HG03097 (cell line): Measurements from ENCODE around the gene KRT10.

ENCODE experiments used
- ATAC-seq: cut with Tn5 transposase; IDR thresholded peaks from one replicate; pipeline ENCODE4 v1.9.1; 2021; ENCODE audit not compliant: unreplicated experiment, low FRiP score

Gene KRT10

DNA sequence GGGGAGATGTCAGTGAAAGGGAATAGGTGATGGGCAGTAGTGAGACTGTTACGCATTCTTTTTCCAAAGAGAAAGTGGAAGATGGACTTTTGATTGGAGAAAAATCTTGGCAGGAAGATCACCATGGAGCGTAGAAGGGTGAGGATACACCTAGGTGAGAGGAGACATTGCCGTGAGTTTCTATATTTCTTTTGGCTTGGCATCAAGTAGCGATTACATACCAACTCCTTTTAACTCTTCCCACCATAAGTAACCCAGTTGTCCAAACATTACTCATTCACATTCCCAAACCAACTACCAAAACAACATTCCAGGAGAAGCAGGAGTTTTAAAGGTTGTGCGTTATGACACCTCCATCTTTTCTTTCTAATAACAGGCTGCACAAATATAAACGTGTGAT lies 11.9 kb downstream of the KRT10 start:
- ATAC-seq, result no peak

DNA sequence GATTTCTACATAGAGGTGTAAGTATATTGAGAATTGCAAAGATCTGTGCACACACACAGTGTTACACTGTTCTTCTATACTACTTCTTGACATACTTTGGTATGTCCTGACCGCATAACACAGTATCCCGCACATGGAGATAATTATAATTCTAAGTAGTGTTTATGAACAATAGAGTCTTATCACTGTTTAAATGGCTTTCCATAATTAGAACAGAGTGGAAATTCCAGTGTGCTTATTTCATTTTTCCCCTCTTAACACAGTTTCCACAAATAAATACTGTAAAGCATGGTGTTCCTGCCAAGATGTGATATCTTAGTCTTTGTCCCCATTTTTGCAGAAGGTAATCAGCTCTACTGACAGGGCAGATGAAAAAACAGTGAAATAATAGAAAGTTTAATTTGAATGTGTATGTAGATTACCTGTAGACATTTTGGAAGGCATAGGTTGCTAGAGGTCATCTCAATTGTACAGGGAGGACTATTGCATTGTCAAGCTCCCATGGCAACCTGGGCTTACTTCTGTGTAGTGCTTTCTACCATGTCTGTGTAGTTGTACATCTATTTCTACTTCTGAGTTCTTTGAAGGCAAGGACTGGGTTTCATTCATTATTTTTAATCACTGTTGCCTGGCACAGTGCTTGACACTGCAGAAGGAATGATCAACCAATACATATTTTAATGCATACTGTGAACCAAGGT lies 12.5 kb downstream of the KRT10 start:
- no peak for ATAC-seq

DNA sequence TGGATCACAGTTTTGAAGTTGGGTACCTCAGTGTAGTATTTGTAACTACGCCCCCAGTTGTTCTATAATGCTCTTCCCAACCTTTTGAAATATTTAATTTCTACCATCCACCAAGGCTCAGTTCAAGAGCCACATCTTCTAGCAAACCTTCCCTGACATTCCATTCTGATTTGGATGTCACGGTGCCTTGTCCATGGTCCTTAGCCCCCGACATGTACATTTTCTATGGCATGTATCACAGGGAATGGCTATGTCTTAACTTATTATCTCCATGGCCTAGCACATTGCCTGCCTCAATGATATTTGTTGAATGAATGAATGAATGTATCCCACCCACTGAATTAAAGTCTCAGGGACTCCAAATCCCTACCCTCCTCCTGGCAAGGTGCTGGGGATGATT lies 16.3 kb downstream of the KRT10 start:
- ATAC-seq, result no peak

DNA sequence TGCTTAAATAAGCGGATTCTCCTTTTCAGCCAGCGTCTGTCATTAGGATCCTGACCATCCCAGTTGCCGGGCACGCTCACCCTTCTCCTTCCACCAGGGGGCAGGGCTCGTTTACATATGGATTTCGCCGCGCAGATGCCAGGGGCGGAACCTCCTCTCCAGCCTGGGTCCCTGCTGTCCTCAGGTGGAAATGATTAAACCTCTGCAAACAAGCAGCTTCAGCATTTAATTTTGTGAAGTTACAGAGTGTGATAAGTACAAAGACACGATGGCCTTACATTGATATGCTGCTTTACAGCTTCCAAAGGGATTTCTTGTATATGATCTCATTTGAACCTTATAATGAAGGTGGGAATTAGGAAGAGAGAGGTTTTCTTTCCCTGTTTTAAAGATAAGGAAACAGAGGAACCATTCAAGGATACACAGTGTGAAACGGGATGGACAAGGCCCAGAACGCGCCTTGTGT lies 18.8 kb downstream of the KRT10 start:
- ATAC-seq, result no peak

DNA sequence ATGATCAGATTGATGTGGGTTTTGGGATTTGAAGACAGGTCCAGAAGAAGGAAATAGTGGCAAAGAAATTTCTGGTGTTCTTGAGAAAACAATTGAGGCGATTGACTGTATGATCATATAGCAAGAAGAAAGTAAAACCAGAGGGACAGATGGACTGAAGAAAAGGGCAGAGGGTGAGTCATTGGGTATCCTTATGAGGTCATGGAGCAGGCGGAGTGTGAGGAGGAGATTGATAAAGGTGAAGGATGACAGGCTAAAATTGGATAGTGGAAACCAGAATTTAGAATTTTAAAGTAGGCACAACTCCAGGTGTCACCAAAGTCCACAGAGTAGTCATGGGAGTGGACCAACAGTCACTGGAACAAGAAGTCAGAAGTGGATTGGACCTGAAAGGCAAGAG lies 21.3 kb downstream of the KRT10 start:
- no peak for ATAC-seq

DNA sequence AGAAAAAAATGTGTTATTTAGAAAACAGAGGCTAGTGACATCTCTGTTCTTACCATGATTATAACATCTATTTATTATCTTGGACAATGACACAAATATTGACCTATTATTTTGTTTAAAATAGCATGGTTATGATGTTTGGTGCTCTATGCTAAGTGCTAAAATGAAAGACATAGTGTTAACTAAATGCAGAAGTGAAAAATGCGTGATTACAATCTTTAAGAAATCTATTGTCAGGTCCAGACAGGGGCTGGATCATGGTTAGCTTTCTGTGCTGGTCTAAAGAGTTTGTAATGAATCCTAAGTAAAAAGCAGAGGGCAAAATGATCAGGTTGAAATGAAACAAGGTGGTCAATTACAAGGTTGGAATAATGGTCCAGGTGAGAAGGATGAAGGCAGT lies 22.0 kb downstream of the KRT10 start:
- no peak for ATAC-seq

DNA sequence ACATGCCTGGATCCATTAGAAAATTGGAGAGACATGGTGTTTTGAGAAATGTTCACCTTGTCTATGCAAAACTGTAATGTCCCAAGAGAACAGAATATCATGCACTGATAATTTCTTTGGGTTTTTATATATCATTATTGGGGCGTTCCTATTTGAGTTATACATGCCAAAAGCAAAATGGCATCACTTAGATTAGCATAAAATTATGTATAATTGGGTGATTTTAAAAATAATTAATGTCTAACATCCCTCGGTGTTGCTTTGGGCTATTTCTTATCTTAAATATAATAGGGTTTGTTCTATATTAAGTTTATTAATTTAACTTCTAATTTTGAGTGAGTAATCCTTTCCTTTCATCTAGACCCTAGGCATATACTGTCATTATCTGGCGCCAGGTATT lies 22.6 kb downstream of the KRT10 start, which contains the start of gene KRT28:
KRT28 (minus strand) TSS at position 101 of the 400 bp plus-strand sequence; CDS start at position 35, 66 bp downstream.
- no peak for ATAC-seq

DNA sequence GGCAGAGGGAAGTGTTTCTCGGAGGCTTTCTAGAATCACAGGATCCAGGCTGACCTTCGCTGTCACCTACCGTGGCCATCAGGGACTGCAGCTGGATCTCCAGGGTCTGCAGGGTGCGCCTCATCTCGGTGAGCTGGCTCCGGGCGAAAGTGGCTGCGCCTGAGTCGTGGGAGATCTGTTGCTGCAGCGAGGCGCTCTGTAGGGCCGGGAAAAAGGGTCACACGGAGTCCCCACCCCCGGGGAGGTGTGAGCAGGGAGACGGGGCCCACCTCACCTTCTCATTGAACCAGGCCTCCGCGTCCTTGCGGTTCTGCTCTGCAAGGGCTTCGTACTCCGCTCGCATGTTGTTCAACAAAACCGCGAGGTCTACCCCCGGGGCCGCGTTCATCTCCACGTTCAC lies 25.6 kb downstream of the KRT10 start:
- no peak for ATAC-seq

DNA sequence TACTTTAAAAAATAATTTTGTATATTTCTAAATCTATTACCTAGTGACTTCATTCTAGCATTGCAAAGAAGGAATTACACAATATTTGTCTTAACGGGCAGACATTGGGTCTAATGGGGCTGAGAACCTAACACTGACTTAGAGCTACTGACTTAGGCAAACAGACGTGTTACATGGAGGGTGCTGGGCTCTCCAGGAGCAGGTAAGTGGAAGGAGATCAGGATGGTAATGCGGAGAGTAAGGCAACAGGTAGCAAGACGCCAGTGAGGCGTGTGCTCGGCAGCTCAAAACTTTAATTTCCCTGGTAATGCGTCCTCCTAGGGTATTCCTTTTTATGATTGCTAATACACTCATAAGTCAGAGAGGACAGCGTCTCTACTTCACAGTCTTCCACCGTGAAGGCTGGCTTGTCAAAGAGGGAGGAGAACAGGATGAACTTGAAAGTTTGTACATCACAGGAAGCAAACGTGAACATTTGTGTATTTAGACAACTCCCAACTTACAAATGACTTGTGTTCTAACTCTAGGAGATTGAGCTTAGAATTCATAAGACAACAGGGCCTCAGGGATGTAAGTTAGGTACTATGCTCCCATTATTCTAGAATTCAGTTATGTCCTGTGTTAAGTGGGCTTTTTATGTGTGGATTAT lies 27.3 kb downstream of the KRT10 start:
- ATAC-seq, result no peak

DNA sequence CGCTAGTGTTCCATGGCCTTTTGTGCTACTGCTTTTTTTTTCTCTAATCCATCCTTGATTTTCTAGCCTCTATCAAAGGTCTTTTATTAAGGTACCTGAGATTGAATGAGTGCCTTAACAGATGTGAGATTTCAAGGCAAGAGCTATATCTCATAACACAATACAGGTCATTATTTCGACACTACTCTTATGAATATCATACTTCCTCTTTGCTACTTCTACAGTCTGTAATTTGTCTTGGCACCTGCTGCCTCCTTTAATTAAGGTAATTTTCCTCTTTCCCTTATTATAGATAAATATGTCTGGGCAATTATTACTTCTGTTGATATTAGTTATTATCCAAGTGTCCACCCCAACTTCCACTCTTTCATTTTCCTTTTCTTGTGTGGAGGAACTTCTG lies 27.9 kb downstream of the KRT10 start:
- no peak for ATAC-seq

DNA sequence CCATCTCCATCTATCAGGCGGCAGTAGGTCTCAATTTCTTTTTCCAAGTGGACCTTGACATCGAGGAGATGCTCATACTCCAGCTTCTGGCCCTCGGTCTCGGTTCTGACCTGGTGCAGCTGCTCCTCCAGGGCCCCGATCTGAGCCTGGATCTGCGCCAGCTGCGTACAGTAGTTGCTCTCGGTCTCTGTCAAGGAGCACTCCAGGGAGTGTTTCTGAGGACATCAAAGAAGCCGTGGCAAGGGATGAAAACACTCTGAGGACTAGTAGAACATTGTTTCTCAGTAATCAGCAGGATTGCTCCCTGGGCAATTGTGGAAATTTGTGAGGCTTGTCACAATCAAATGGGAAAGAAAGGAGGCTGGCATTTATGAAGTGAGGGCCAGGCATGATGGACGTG lies 28.6 kb downstream of the KRT10 start:
- no peak for ATAC-seq

DNA sequence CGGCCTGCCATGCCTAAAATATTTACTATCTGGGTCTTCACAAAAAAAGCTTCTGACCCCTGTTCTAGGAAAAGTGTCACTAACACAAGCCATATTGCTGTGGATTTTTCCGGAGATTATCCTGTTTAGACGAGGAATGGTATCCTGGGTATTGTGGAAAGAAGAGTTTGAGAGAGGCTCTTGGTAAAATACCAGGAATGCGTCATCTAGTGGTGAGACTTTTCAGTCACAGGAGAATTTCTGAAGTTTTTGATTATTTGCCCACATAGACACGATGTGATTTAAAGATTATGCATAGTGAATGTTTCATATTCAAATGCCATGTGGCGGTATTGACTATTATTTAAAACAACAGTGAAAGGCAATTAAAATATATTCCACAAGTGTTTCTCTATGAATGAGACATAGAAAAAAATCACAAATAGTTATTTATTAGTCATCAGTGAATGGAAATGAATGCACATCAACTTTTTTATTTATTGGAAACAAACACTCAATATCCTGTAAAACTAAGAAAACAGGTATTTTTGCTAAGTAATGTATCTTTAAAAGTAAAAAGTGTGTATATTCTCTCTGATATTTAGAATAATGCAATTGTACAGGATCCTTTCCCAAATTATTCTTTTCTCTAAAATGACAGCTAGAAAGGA lies 30.5 kb downstream of the KRT10 start:
- no peak for ATAC-seq

DNA sequence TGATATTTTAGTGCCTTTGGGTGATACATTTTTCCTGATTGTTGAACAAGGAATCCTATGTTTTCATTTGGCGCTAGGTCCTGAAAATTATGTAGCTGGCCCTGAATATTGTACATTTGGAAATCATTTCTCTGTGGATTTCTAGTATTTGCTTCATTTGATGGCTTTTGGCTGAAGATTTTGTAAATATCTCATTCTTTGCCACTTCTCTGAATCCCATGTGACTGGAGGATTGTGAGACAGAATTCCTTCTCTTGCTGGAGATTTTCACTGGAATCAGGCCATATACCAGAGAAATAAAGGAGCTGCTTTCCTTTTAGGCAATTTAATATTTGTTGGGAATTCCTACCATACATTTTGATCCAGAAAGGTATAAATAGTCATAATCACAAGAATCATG lies 31.3 kb downstream of the KRT10 start:
- no peak for ATAC-seq

DNA sequence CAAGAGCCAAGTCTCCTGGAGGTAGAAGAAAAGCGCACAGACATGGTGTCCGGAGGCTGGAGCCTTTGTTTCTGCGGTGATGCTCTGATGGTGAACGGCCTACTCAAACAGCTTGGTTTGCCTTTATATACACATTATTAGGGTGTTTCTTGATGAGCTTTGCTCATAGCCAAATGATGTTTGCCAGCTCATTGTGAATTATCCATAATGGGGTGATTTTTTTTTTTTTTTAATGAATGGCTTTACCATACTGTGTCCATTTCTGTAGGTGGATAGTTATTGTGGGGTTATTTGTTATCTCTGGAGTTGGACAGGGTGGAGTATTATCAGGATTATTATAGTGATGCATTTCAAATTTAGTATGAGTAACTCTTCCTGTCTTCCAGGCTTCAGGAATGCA lies 40.0 kb downstream of the KRT10 start, which contains the start of gene KRT27:
KRT27 (minus strand) TSS at position 101 of the 400 bp plus-strand sequence; CDS start at position 44, 57 bp downstream.
- no peak for ATAC-seq

DNA sequence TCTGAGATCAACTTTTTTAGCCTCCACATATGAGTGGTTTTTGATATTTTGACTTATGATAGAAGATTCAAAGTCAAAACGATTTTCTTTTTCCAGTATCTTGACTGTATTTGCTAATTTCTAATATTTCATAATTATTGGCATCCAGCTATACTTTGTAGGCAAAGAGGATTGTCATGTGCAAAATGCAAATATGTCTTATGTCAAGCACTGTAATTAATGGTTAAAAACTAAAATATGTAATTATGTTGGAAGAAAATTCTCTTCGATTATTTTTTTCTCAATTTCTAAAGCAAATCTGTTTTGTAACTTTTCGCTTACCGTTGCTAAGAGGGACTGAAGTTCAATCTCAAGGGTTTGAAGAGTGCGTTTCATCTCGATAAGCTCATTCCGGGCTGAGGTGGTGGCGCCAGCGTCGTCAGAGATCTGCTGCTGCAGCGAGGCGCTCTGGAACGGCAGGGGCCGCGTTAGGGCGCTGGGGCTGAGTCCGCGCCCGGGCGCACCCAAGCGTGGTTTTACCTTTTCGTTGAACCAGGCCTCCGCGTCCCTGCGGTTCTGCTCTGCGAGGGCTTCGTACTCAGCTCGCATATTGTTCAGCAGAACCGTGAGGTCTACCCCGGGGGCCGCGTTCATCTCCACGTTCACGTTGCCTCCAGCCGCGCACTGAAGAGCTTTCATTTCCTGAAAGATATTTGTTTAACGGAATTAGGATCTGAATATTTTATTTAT lies 43.1 kb downstream of the KRT10 start:
- ATAC-seq, result no peak

DNA sequence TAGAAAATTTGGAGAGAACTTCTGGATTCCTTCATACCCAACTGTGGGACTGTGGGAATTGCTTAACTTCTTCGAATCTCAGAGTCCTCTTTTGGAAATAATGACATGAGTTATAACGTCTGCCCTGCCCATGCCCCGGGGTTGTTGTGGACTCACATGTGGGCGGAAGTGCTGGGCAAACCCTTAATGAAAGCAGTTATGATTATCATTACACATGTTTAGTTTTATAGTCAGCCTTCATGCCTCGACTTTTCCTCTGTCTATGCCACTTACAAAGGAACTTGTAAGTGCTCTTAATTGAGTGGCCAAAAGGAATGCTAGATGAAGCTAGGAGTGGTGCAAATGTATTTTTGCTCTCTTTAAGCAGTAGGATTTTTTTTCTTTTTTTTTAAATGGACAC lies 44.0 kb downstream of the KRT10 start:
- no peak for ATAC-seq

DNA sequence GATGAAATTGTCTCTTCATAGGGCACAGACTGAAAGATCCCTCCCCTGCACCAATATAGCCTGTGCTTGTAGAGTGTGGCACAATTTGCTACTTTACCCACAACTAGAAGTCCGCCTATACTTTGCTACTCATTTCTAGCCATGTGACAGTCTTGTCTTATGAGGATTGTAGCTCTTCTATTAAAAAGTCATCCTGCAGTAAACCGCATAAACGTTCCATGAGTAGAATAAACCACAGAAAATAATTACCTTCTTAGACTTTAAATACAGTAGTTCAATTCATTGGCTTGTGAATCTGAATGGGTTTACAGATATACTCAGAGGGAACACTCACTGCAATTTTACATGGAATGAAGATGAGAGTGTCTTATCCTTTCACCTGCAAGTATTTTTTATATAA lies 44.4 kb downstream of the KRT10 start:
- no peak for ATAC-seq

DNA sequence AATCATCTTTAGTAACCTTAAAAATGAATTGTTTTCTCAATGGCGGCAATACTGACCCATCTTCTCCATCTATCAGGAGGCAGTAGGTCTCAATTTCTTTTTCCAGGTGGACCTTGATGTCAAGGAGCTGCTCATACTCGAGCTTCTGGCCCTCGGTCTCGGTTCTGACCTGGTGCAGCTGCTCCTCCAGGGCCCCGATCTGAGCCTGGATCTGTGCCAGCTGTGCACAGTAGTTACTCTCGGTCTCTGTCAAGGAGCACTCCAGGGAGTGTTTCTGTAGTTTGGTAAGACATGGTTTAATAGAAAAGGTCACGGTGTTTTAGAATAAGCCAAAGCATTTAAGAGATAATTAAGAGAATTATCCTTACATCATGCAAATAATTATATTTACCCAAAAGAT lies 45.0 kb downstream of the KRT10 start:
- no peak for ATAC-seq

DNA sequence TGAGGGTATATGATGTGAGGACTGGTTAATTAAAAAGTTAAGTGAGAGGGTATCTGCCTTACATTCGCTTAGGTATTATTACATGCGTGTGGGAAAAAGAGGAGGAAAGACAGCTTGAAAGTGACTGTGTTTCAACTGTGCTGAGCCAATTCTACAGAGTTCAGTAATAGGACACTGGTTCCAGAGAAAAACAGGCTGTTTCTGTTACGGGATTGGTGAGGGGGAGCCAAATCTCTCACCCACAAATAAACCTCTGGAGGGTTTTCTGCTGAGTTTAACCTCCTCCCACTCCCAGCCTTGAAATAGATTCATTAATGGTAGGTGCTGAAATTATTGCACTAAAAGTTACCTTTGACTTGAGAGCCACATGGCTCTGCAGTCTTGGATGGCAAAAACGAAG lies 46.5 kb downstream of the KRT10 start:
- no peak for ATAC-seq

DNA sequence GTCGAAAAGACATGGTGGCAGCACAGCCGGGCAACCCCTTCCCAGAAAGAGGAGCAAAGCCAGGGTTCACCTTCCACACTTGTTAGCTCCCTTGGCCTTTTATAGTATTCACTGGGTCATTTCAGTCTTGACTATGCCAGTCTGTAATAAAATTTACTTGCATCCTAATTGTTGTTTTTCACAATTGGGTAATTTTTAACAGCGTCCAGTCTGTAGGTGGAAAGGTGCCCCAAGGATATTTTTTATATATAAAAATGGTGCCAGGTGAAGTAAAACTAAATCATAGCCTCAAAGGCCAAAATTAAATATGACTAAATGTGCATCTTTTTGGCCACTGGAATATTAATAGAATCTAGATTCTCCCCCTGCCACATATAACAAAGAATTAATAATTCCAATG lies 50.3 kb downstream of the KRT10 start, which contains the start of gene KRT26:
KRT26 (minus strand) TSS at position 101 of the 400 bp plus-strand sequence; CDS start at position 13, 88 bp downstream.
- ATAC-seq, result no peak
